CD14-positive monocyte (primary cell): Measurements from ENCODE around the gene TAF4. TPM values are rescaled to one million over a fixed set of nuclear protein-coding genes. Genes with fewer than 3 reads are reported as not detected.
A peak's percentile ranks its signal among the peaks of the same experiment; 100 is the strongest.

Experiments used
- DNase-seq, 3 donors: peaks; one replicate each; pipeline ENCODE4 v3.0.0-alpha.2; 2011 to 2022
- H2AFZ ChIP-seq: 2 replicates; pipeline ENCODE4 v1.6.0; 2012; ENCODE audit warnings: mild to moderate bottlenecking, low read depth, low read length, inconsistent platforms; ENCODE audit not compliant: insufficient read depth, poor library complexity, severe bottlenecking
- H3K27ac ChIP-seq, 2 donors: 1 replicate in 1 of 2; 2 replicates in 1 of 2; pipeline ENCODE4 v1.5.1; 2012 to 2013; ENCODE audit warnings: low read length in 2 of 2, control low read depth in 1 of 2, inconsistent platforms in 1 of 2, low read depth in 1 of 2, mild to moderate bottlenecking in 1 of 2
- H3K27me3 ChIP-seq, 2 donors: one replicate each; pipeline versions ENCODE4 v1.6.0 to v1.6.1; 2011 to 2013; ENCODE audit warnings: low read length in 2 of 2; ENCODE audit not compliant: control insufficient read depth in 2 of 2, insufficient read depth in 2 of 2
- H3K36me3 ChIP-seq, 2 donors: replicated peaks in 1 of 2; 1 replicate in 1 of 2; 2 replicates in 1 of 2; pipeline versions ENCODE4 v1.5.1 to v1.6.1; 2012 to 2013; ENCODE audit warnings: low read length in 2 of 2, control low read depth in 1 of 2, inconsistent platforms in 1 of 2, mild to moderate bottlenecking in 1 of 2; ENCODE audit not compliant: insufficient read depth in 2 of 2, control insufficient read depth in 1 of 2
- H3K4me1 ChIP-seq, 2 donors: 1 replicate in 1 of 2; 2 replicates in 1 of 2; pipeline versions ENCODE4 v1.5.1 to v1.6.1; 2012 to 2013; ENCODE audit warnings: low read length in 2 of 2, control low read depth in 1 of 2, inconsistent platforms in 1 of 2, mild to moderate bottlenecking in 1 of 2, moderate library complexity in 1 of 2; ENCODE audit not compliant: insufficient read depth in 2 of 2, control insufficient read depth in 1 of 2
- H3K4me2 ChIP-seq: replicated peaks from 2 replicates; pipeline ENCODE3; 2012; ENCODE audit warnings: low read length, moderate library complexity, mild to moderate bottlenecking; ENCODE audit not compliant: poor library complexity, severe bottlenecking; ENCODE audit errors: extremely low read depth
- H3K4me3 ChIP-seq, 3 experiments: fragments of 200-600 bp in 1 of 3; sonication (generic) in 1 of 3; replicated peaks in 1 of 3; 1 replicate in 2 of 3; 2 replicates in 1 of 3; pipeline ENCODE4 v1.5.1; 2011 to 2013; ENCODE audit warnings: low read length in 3 of 3, mild to moderate bottlenecking in 3 of 3, control low read depth in 2 of 3, low read depth in 2 of 3, inconsistent platforms in 1 of 3, moderate library complexity in 1 of 3
- H3K79me2 ChIP-seq: 2 replicates; pipeline ENCODE4 v1.6.0; 2012; ENCODE audit warnings: mild to moderate bottlenecking, control low read depth, inconsistent platforms, low read length, moderate library complexity; ENCODE audit not compliant: insufficient read depth
- H3K9ac ChIP-seq: 2 replicates; pipeline ENCODE4 v1.6.0; 2017; ENCODE audit warnings: low read length, mild to moderate bottlenecking; ENCODE audit not compliant: insufficient read depth, poor library complexity, severe bottlenecking
- H3K9me3 ChIP-seq, 2 donors: replicated peaks in 1 of 2; 1 replicate in 1 of 2; 2 replicates in 1 of 2; pipeline versions ENCODE4 v1.5.1 to v1.6.1; 2012 to 2013; ENCODE audit warnings: low read length in 2 of 2, control low read depth in 1 of 2; ENCODE audit not compliant: control insufficient read depth in 1 of 2, insufficient read depth in 1 of 2
- H4K20me1 ChIP-seq: 2 replicates; pipeline ENCODE4 v1.6.0; 2012; ENCODE audit warnings: mild to moderate bottlenecking, low read length, control low read depth, moderate library complexity; ENCODE audit not compliant: insufficient read depth
- H3K27ac Mint-ChIP-seq, 7 donors: one replicate each; pipeline ENCODE4 v1.8.0; 2020; ENCODE audit warnings: mild to moderate bottlenecking in 7 of 7, mixed read lengths in 7 of 7, moderate library complexity in 6 of 7, inconsistent platforms in 2 of 7
- H3K27me3 Mint-ChIP-seq, 3 donors: one replicate each; pipeline ENCODE4 v1.8.0; 2021 to 2022; ENCODE audit warnings: low read depth in 3 of 3, mild to moderate bottlenecking in 3 of 3, mixed read lengths in 3 of 3, moderate library complexity in 3 of 3, inconsistent platforms in 1 of 3
- H3K36me3 Mint-ChIP-seq, 2 donors: one replicate each; pipeline ENCODE4 v1.8.0; 2020; ENCODE audit warnings: mixed read lengths in 2 of 2, inconsistent platforms in 1 of 2, mild to moderate bottlenecking in 1 of 2
- H3K4me1 Mint-ChIP-seq: one replicate; pipeline ENCODE4 v1.8.0; 2020; ENCODE audit warnings: mild to moderate bottlenecking, mixed read lengths
- H3K4me3 Mint-ChIP-seq, 2 donors: one replicate each; pipeline ENCODE4 v1.8.0; 2020; ENCODE audit warnings: mild to moderate bottlenecking in 2 of 2, mixed read lengths in 2 of 2, moderate library complexity in 1 of 2
- H3K9me3 Mint-ChIP-seq, 7 donors: one replicate each; pipeline ENCODE4 v1.8.0; 2020 to 2022; ENCODE audit warnings: mixed read lengths in 7 of 7, mild to moderate bottlenecking in 6 of 7, moderate library complexity in 6 of 7, inconsistent platforms in 2 of 7
- WGBS: methylation state at CpG from one replicate; pipeline ENCODE4 v1.1.5; 2013; ENCODE audit warnings: missing lambda C conversion rate; ENCODE audit not compliant: insufficient coverage; 5-methylcytosine and 5-hydroxymethylcytosine counted together
- intact Hi-C, 2 donors: fragments of 100-400 bp; cut with micrococcal nuclease; formaldehyde crosslinking; loops; one replicate each; pipeline versions ENCODE4 v1.15.0 to v1.15.1; 2023
- polyA plus RNA-seq, 3 donors: library from polyadenylated mRNA; depleted of rRNA in 1 of 3; unstranded in 2 of 3; stranded (reverse) in 1 of 3; fragments of 300-500 nt in 2 of 3; fragments of >200 nt in 1 of 3; fragmentation: Illumina TruSeq in 2 of 3; gene quantifications; 1 replicate in 2 of 3; 2 replicates in 1 of 3; pipeline ENCODE4 v1.2.3, GENCODE V29; 2012 to 2021
- TF ChIP-seq, protein P1 (sequence below): fragments of 200-600 bp; IDR thresholded peaks from one replicate; pipeline ENCODE4 v1.8.0; 2022; ENCODE audit warnings: antibody characterized with exemption, mild to moderate bottlenecking

Gene TAF4
- polyA plus RNA-seq, 3 donors: 0.48 to 14.9 (median 0.99) TPM

DNA sequence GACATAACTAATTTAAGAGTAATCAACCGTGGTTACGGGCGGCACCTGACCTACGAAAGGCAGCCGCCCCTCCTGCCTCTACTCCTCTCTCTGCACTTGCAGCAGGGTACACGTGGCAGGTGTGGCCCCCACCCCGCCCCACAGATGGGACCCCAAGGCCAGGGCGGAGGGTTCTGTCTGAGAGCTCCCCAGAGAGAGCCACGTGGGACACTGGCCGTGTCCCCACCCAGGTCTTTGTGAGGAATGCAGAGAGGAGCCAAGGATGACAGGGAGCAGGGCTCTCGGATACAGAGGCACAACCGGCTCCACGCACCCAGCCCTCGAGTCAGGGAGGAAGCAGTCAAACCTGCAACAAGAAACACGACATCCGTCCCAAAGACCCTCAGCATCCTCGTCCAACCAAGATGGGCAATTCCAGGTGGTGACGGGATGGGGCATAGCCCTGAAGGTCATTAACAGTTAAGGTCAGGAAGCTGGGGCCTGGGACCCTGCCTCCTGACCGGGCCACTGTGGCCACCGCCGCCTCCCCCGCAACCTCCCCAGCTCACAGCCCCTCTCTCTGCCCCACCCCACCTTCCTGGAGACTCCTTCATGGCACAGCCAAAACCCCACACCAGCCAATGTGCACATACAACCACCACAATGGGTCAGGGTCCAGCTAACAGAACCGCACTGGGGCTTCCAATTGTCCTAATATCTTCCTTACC is 47.1 kb downstream of the TAF4 start:
- Histone ChIP-seq H3K9ac (no peak overlapping the region), H3K36me3 (peaks cover 7 to 11% of the 10 kb centered on the region in 2 donors), H4K20me1 (peaks cover 88% of the 10 kb centered on the region), H3K4me3 (no peak overlapping the region), H3K27ac (no peak overlapping the region), H3K9me3 (no peaks in the 10 kb centered on the region), H3K4me2 (no peak overlapping the region), H3K27me3 (no peaks in the 10 kb centered on the region), H3K79me2 (peaks cover 79% of the 10 kb centered on the region), H3K4me1 (peaks cover 0 to 9% of the 10 kb centered on the region in 2 donors), H2AFZ (no peak overlapping the region)
- peak overlapping the region in 1 of 7 donors; percentile 68 for H3K27ac Mint-ChIP-seq
- DNase-seq: no peak
- H3K36me3 Mint-ChIP-seq: peaks cover 5 to 15% of the 10 kb centered on the region in 2 donors
- H3K27me3 Mint-ChIP-seq: no peaks in the 10 kb centered on the region
- no peak overlapping the region for H3K4me3 Mint-ChIP-seq
- TF ChIP-seq, protein P1, sequence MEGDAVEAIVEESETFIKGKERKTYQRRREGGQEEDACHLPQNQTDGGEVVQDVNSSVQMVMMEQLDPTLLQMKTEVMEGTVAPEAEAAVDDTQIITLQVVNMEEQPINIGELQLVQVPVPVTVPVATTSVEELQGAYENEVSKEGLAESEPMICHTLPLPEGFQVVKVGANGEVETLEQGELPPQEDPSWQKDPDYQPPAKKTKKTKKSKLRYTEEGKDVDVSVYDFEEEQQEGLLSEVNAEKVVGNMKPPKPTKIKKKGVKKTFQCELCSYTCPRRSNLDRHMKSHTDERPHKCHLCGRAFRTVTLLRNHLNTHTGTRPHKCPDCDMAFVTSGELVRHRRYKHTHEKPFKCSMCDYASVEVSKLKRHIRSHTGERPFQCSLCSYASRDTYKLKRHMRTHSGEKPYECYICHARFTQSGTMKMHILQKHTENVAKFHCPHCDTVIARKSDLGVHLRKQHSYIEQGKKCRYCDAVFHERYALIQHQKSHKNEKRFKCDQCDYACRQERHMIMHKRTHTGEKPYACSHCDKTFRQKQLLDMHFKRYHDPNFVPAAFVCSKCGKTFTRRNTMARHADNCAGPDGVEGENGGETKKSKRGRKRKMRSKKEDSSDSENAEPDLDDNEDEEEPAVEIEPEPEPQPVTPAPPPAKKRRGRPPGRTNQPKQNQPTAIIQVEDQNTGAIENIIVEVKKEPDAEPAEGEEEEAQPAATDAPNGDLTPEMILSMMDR: no peak
- WGBS: 95% methylated on average over 22 of the region's 23 CpGs
- intact Hi-C loops: no loop called here
- peaks cover 0 to 1% (median 0%) of the 10 kb centered on the region in 7 donors for H3K9me3 Mint-ChIP-seq
- H3K4me1 Mint-ChIP-seq: peaks cover 13% of the 10 kb centered on the region

GRCh38 chr20:62015540-62016288 is 50.0 kb downstream of the TAF4 start:
- no peak overlapping the region for H3K4me3 ChIP-seq
- no peaks in the 10 kb centered on the region for H3K9me3 ChIP-seq
- peaks cover 0 to 9% of the 10 kb centered on the region in 2 donors for H3K4me1 ChIP-seq
- H3K4me2 ChIP-seq: no peak overlapping the region
- Mint-ChIP-seq H3K4me1 (peaks cover 14% of the 10 kb centered on the region), H3K27ac (peak overlapping the region in 2 of 7 donors; percentile 29 to 38), H3K36me3 (peaks cover 24 to 40% of the 10 kb centered on the region in 2 donors), H3K9me3 (peaks cover 0 to 1% (median 0%) of the 10 kb centered on the region in 7 donors), H3K4me3 (no peak overlapping the region), H3K27me3 (no peaks in the 10 kb centered on the region)
- no peak overlapping the region for H3K9ac ChIP-seq
- peaks cover 67% of the 10 kb centered on the region for H4K20me1 ChIP-seq
- intact Hi-C loops: no loop called here
- no peak overlapping the region for H2AFZ ChIP-seq
- TF ChIP-seq, protein P1: no peak
- peaks cover 51% of the 10 kb centered on the region for H3K79me2 ChIP-seq
- no peak overlapping the region for H3K27ac ChIP-seq
- H3K27me3 ChIP-seq: no peaks in the 10 kb centered on the region
- DNase-seq: peak in 2 of 3 donors; percentile 6 to 23
- 52% methylated on average over 10 of the region's 24 CpGs for WGBS
- peaks cover 28 to 40% of the 10 kb centered on the region in 2 donors for H3K36me3 ChIP-seq
